Activated naive CD4-positive, alpha-beta T cell treated with anti-CD3 and anti-CD28 coated beads, Interleukin-2, amount 10 ng/mL, durations not matched to agents 7 days and 5 days (primary cell): ENCODE results near the gene DIS3L2.
"Not testable (repeated sequence)": the region's sequence is repeated elsewhere in the genome, so short reads cannot be mapped to it uniquely, and the experiment has no call there.

Experiments used
- CTCF ChIA-PET: fragments of 350-600 bp; sonication (Branson Sonifier 250); formaldehyde crosslinking; loops from one replicate; lab custom pipeline; 2021; ENCODE audit warnings: antibody characterized with exemption; lab: Charles Lee
- DNase-seq: peaks from one replicate; pipeline ENCODE4 v3.0.0-alpha.2; 2020
- H3K27ac Mint-ChIP-seq: one replicate; pipeline ENCODE4 v1.8.0; 2021; ENCODE audit warnings: mild to moderate bottlenecking, moderate library complexity, mixed read lengths
- H3K27me3 Mint-ChIP-seq: one replicate; pipeline ENCODE4 v1.8.0; 2021; ENCODE audit warnings: mild to moderate bottlenecking, mixed read lengths
- H3K36me3 Mint-ChIP-seq: one replicate; pipeline ENCODE4 v1.8.0; 2021; ENCODE audit warnings: mixed read lengths
- H3K4me1 Mint-ChIP-seq: one replicate; pipeline ENCODE4 v1.8.0; 2021; ENCODE audit warnings: mixed read lengths
- H3K4me3 Mint-ChIP-seq: one replicate; pipeline ENCODE4 v1.8.0; 2021; ENCODE audit warnings: mild to moderate bottlenecking, moderate library complexity, mixed read lengths
- H3K9me3 Mint-ChIP-seq: one replicate; pipeline ENCODE4 v1.8.0; 2021; ENCODE audit warnings: mixed read lengths

The DIS3L2 gene

DNA sequence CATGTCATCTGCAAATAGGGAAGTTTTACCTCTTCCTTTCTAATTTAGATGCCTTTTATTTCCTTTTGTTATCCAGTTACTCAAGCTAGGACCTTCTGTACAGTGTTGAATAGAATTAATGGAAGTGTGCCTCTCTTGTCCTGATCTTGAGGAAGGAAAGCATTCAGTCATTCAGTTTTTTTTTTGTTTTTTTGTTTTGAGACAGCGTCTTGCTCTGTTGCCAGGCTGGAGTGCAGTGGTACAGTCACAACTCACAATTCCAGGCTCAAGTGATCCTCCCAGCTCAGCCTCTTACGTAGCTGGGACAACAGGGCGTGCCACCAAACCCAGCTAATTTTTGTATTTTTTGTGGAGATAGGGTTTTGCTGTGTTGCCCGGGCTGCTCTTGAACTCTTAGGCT is 213.1 kb downstream of the DIS3L2 start:
- H3K9me3 Mint-ChIP-seq: no peaks in the 10 kb centered on the region
- H3K4me1 Mint-ChIP-seq: no peaks in the 10 kb centered on the region
- no peaks in the 10 kb centered on the region for H3K27me3 Mint-ChIP-seq
- H3K36me3 Mint-ChIP-seq: peaks cover 1% of the 10 kb centered on the region
- no peak for DNase-seq
- no peak overlapping the region for H3K4me3 Mint-ChIP-seq
- CTCF ChIA-PET: interaction anchor here (0.6 kb wide), 1 partner anchor 19 kb away, joined by 3 read pairs; no protein-coding TSS in a partner anchor
- H3K27ac Mint-ChIP-seq: no peak overlapping the region

DNA sequence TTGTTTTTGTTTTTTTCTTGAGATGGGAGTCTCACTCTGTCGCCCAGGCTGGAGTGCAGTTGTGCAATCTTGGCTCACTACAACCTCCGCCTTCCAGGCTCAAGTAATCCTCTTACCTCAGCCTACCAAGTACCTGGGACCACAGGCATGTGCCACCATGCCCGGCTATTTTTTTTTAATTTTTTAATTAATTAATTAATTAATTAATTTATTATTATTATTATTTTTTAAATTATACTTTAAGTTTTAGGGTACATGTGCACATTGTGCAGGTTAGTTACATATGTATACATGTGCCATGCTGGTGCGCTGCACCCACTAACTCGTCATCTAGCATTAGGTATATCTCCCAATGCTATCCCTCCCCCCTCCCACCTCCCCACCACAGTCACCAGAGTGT is 215.1 kb downstream of the DIS3L2 start:
- H3K36me3 Mint-ChIP-seq, CTCF ChIA-PET, H3K4me3 Mint-ChIP-seq, DNase-seq, H3K27me3 Mint-ChIP-seq, H3K9me3 Mint-ChIP-seq, H3K4me1 Mint-ChIP-seq, H3K27ac Mint-ChIP-seq: not testable (repeated sequence)

DNA sequence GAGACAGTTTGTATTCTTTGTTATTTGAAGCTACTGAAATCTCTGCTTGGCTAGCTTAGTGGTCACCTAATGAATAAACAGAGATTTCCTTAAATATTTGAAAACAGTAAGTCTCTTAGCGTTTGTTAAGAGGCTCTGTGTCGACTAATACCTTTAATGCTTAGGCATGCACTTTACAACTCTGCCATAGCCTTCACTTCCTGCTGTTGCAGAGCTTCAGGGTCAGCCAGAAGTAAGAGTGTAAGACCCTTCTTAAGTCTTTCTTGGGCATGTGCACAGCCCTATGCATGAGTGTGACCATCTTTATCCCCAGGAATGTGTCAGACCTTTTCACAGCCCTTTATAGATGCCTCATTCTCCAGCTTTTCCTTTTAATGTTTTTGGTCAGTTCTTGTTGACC is 221.8 kb downstream of the DIS3L2 start:
- Mint-ChIP-seq H3K36me3 (peaks cover 10% of the 10 kb centered on the region), H3K27ac (no peak overlapping the region), H3K27me3 (no peaks in the 10 kb centered on the region), H3K4me1 (no peaks in the 10 kb centered on the region), H3K4me3 (no peak overlapping the region), H3K9me3 (peaks cover 4% of the 10 kb centered on the region)
- CTCF ChIA-PET: interaction anchor here (0.6 to 1.0 kb wide), 2 partner anchors 110 to 118 kb away, joined by 3 read pairs; no protein-coding TSS in a partner anchor
- DNase-seq: no peak

DNA sequence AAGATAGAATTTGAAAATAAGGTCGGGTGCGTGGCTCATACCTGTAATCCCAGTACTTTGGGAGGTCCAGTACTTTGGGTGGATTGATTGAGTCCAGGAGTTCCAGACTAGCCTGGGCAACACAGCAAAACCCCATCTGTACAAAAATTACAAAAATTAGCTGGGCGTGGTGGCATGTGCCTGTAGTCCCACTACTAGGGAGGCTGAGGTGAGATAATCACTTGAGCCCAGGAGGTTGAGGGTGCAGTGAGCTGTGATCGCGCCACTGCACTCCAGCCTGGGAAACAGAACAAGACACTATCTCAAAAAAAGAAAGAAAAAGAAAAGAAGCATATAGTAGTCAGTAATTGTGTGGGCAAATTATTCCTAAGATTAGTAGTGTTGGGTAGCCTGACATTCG is 222.8 kb downstream of the DIS3L2 start:
- no peak overlapping the region for H3K27ac Mint-ChIP-seq
- DNase-seq: no peak
- CTCF ChIA-PET: no interaction called here
- no peaks in the 10 kb centered on the region for H3K27me3 Mint-ChIP-seq
- H3K4me1 Mint-ChIP-seq: no peaks in the 10 kb centered on the region
- peaks cover 4% of the 10 kb centered on the region for H3K9me3 Mint-ChIP-seq
- H3K36me3 Mint-ChIP-seq: peaks cover 12% of the 10 kb centered on the region
- H3K4me3 Mint-ChIP-seq: no peak overlapping the region

DNA sequence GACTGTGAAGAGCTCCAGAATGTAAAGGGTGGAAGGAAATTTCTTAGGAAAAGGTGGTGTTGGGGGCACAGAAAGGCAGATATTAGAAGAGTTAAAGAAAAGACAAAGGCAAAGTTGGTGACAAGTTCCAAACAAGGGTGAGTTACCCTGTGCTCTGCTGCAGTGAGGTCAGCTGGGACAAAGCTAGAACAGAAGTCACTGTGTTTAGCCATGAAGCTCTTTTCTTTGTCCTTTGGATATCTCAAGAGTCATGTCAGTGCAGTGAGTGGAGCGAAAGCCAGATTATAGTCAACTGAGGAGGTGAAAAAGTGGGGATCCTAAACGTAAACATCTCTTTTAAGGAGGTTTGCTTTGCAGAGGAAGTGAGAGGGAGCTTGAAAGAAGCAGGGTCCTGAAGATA is 229.3 kb downstream of the DIS3L2 start:
- CTCF ChIA-PET: no interaction called here
- Mint-ChIP-seq H3K27ac (no peak overlapping the region), H3K9me3 (peaks cover 7% of the 10 kb centered on the region)

DNA sequence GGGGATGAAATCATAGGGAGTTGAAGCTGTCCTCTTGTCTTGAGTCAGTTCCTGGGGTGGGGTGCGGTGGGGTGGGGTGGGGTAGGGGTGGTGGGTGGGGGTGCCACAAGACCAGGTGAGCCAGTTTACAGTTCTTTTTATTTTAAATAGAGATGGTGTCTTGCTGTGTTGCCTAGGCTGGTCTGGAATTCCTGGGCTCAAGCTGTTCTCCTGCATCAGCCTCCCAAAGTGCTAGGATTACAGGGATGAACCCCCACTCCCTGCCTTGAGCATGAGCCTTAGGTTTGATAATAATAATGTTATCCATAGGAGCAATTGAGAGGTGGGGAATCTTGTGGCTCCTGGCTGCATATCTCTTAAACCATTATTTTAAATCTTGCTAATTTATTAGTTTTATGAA is 234.0 kb downstream of the DIS3L2 start:
- Mint-ChIP-seq H3K36me3 (peaks cover 14% of the 10 kb centered on the region), H3K4me1 (no peaks in the 10 kb centered on the region), H3K9me3 (peaks cover 7% of the 10 kb centered on the region), H3K27ac (no peak overlapping the region), H3K4me3 (no peak overlapping the region), H3K27me3 (no peaks in the 10 kb centered on the region)
- DNase-seq: no peak
- CTCF ChIA-PET: no interaction called here

More for the DNA sequence above, 229.3 kb downstream of the DIS3L2 start:
- Mint-ChIP-seq H3K27me3 (no peaks in the 10 kb centered on the region), H3K4me3 (no peak overlapping the region), H3K4me1 (no peaks in the 10 kb centered on the region), H3K36me3 (peaks cover 8% of the 10 kb centered on the region)
- DNase-seq: no peak

DNA sequence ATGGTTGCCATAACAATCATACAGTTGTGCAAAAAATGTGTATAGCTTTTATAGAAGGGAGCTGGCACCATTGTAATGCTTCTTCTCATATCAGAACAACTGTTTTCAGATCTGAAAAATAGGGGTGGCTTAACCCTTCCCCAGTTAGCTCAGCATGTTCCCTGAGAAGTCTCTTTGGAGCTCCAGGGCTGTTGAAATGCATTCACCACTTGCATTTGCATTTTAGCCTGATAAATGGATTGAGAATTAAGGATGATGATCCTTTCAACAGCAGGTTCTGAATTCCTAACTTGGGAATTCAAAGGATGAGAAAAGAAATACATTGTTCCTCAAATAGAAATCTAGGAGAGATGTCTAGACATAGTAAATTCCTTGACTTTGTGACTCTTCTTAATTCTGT is 235.3 kb downstream of the DIS3L2 start:
- Mint-ChIP-seq H3K36me3 (peaks cover 14% of the 10 kb centered on the region), H3K4me3 (no peak overlapping the region), H3K27me3 (no peaks in the 10 kb centered on the region), H3K4me1 (no peaks in the 10 kb centered on the region), H3K9me3 (peaks cover 7% of the 10 kb centered on the region), H3K27ac (no peak overlapping the region)
- CTCF ChIA-PET: interaction anchor here (0.9 kb wide), 1 partner anchor 10 kb away, joined by 3 read pairs; no protein-coding TSS in a partner anchor
- DNase-seq: no peak

DNA sequence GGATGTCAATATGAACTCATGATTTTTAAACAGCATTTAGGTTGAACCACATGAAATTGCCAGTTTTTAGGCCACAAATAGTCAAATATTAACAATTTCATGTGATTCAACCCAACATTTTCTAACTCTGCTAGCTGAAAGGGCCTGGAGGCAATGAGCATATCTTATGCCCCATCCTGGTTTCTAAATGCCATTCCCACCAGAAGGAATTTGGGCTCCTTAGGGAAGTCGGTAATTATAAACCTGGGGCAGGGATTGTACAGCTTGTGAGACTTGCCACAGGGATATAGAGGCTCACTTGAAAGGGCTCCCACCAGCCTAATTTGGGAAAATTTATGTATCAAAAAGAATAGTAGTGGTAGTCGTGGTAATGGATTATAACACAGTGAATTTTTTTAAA is 238.7 kb downstream of the DIS3L2 start:
- peaks cover under 1% of the 10 kb centered on the region for H3K9me3 Mint-ChIP-seq
- H3K27me3 Mint-ChIP-seq: no peaks in the 10 kb centered on the region
- peaks cover 8% of the 10 kb centered on the region for H3K36me3 Mint-ChIP-seq
- DNase-seq: no peak
- H3K4me3 Mint-ChIP-seq: no peak overlapping the region
- CTCF ChIA-PET: no interaction called here
- H3K4me1 Mint-ChIP-seq: no peaks in the 10 kb centered on the region
- H3K27ac Mint-ChIP-seq: no peak overlapping the region

DNA sequence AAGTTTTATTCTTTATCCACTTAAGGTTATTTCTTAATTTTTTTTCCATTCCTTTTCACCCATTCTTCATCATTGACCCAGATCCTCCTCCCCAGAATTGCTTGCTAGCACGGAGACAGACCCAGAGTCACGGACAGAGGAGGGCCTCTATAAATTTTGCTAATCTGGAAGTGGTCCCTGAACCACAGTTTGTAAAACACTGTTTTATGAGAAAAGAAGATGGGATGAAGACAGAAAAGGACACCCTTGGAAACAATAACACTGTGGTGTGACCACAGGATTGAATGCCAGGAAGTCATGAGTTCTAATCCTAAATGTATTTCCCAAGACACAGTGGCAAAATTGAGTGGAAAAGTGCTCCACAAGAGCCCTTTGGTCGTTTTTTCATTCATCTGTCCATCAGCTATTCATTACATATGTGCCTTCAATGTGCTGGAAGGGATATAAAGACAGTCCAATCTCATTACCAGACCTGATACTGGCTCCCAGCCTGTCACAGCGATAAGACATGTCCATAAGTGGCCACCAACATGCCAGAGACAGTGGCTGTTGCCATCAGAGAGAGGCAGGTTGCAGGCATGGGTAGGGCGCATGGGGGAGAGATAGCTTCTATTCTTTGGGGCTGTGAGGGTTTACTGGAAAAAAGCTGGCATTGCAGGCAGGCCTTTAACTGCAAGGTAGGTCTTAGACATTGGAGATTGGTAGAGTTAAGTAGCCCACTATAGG is 241.8 kb downstream of the DIS3L2 start:
- H3K9me3 Mint-ChIP-seq: no peaks in the 10 kb centered on the region
- no peaks in the 10 kb centered on the region for H3K27me3 Mint-ChIP-seq
- CTCF ChIA-PET: interaction anchor here (1.0 kb wide), 1 partner anchor 302 kb away, joined by 3 read pairs; no protein-coding TSS in a partner anchor
- no peak overlapping the region for H3K27ac Mint-ChIP-seq
- peaks cover 8% of the 10 kb centered on the region for H3K36me3 Mint-ChIP-seq
- no peak for DNase-seq
- H3K4me1 Mint-ChIP-seq: no peaks in the 10 kb centered on the region
- no peak overlapping the region for H3K4me3 Mint-ChIP-seq

DNA sequence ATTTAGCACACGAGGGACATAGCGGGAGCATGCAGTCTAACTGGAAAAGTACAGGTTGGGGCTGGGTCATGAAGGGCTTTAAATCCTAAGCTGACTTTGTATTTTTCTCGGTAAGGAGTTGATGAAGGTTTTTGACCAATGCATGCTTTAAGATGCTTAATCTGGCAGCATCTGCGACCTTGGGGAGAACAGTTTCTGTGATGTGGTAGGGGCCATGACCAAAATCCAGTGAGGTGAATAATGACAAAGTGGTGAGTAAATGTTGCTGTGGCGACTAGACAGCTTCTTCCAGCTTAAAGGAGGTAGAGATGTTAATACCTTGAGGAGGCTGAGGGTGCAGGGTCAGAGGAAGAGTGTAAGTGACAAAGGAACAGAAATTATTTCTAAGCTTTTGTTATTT is 242.4 kb downstream of the DIS3L2 start:
- no peaks in the 10 kb centered on the region for H3K27me3 Mint-ChIP-seq
- no peaks in the 10 kb centered on the region for H3K9me3 Mint-ChIP-seq
- no peaks in the 10 kb centered on the region for H3K4me1 Mint-ChIP-seq
- H3K27ac Mint-ChIP-seq: no peak overlapping the region
- H3K36me3 Mint-ChIP-seq: peaks cover 4% of the 10 kb centered on the region
- CTCF ChIA-PET: interaction anchor here (1.0 kb wide), 1 partner anchor 303 kb away, joined by 3 read pairs; no protein-coding TSS in a partner anchor
- no peak overlapping the region for H3K4me3 Mint-ChIP-seq
- DNase-seq: no peak

DNA sequence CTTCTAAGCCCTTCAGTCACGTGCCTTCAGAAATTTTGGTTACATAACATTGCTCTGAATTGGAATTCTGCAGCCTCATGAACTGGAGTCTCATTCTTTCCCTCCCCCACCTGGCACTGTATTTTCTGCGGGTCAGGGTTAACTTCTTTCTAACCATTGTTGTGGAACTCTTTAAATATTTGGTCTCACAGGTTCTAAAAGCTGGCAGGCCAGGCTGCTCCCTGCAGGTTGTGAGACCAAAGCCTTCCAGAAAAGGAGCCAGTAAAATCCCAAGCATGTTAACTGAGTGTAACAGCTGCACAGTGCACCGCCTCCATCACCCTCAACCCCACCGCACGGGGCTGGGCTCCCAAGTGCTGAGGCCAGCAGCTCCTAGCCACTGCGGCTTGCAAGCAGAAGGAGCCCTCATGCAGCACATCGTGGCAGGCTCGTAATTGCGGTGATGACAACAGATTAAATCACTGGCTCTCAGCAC is 243.0 kb downstream of the DIS3L2 start:
- DNase-seq: no peak
- CTCF ChIA-PET: interaction anchor here (1.0 kb wide), 1 partner anchor 303 kb away, joined by 3 read pairs; no protein-coding TSS in a partner anchor

DNA sequence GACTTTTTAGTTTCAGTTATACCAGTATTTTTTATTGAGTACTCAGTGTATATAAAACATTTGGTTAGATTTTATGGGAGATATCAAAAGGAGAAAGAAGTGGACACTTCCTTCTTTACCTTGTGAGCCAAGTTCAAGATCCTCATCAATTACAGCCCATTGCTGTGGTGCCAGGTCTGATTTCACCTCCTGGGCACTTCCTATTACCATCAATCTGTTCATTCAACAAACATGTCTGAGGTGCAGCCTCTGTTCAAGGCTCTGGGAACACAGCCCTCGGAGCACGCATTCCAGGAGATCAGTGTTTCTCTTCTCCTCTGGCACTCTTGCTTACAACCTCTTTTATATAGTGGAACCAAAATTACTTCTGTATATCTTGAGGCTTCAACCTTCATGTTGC is 245.7 kb downstream of the DIS3L2 start:
- no peaks in the 10 kb centered on the region for H3K27me3 Mint-ChIP-seq
- no peak for DNase-seq
- CTCF ChIA-PET: no interaction called here
- peaks cover 2% of the 10 kb centered on the region for H3K4me1 Mint-ChIP-seq
- H3K27ac Mint-ChIP-seq: no peak overlapping the region
- peaks cover 2% of the 10 kb centered on the region for H3K36me3 Mint-ChIP-seq
- H3K9me3 Mint-ChIP-seq: no peaks in the 10 kb centered on the region
- no peak overlapping the region for H3K4me3 Mint-ChIP-seq

More for the DNA sequence above, 243.0 kb downstream of the DIS3L2 start:
- Mint-ChIP-seq H3K4me3 (no peak overlapping the region), H3K27ac (no peak overlapping the region), H3K9me3 (no peaks in the 10 kb centered on the region), H3K36me3 (peaks cover 2% of the 10 kb centered on the region), H3K27me3 (no peaks in the 10 kb centered on the region), H3K4me1 (no peaks in the 10 kb centered on the region)

DNA sequence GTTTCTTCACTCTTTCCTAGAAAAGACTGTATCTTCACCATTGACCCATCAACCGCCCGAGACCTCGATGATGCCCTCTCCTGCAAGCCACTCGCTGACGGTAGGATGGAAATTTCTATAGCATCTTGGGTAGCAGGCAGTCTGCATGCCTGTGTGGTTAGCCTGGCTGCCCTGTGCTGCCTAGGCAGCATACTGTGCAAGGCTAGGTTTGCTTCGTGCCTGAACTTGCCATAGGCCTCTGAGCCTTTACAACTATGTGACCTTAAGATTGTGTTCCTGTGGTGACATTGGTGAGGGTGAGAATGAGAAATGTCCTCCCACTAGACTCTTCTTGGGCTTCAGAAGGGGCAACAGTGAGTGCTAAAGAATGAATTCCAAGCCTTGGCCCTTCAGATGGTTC is 248.8 kb downstream of the DIS3L2 start:
- H3K4me3 Mint-ChIP-seq: no peak overlapping the region
- H3K27me3 Mint-ChIP-seq: no peaks in the 10 kb centered on the region
- no peak for DNase-seq
- H3K9me3 Mint-ChIP-seq: no peaks in the 10 kb centered on the region
- peaks cover 5% of the 10 kb centered on the region for H3K4me1 Mint-ChIP-seq
- CTCF ChIA-PET: no interaction called here
- H3K27ac Mint-ChIP-seq: no peak overlapping the region
- H3K36me3 Mint-ChIP-seq: peaks cover 2% of the 10 kb centered on the region

DNA sequence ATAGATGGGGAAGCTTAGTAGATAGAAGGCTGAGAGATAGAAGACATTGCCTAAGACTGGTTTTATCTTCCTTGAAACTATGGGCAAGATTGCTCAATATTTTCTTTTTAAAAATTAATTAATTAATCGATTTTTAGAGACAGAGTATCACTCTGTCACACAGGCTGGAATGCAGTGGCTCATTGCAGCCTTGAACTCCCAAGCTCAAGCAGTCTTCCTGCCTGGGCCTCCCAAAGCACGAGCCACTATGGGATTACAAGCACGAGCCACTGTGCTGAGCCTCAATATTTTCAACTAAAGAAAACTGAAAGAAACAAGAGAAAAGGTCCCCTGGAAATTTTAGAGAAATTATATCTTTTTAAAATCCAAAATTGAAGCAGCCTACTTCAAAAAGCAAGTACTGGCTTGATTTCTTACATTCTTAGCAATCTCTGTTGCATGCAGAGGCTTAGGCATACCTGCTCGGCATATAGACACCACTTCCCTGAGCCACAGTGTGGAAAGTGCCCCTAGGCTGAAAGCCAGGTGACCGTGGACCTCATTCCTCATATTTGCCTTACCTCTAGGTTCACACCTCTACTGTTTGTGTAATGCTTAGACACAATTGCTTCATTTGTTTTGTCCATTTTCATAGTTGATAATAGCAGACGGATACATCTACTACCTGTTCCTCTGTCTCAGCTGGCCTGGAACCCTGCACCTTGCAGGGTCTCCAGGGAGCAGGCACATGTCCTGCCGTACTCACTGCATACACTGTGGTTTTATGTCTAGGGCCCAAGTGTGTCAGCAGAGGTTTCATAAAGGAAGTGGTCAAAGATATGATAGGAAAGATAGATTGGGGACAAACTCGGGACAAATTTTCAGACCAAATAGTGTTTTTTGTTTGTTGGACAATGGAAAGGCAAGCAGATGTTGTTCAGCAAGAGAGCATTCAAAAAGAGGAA is 250.5 kb downstream of the DIS3L2 start:
- Mint-ChIP-seq H3K4me1 (peaks cover 5% of the 10 kb centered on the region), H3K9me3 (no peaks in the 10 kb centered on the region), H3K27ac (no peak overlapping the region), H3K4me3 (no peak overlapping the region), H3K36me3 (peaks cover 2% of the 10 kb centered on the region), H3K27me3 (no peaks in the 10 kb centered on the region)
- CTCF ChIA-PET: interaction anchor here (0.8 kb wide), 1 partner anchor 810 kb away, joined by 3 read pairs; no protein-coding TSS in a partner anchor
- DNase-seq: no peak
